NT2/D1 (cell line): ENCODE data around the gene CRTC1.
A peak's percentile ranks its signal among the peaks of the same experiment; 100 is the strongest.
"Not testable (repeated sequence)": the region's sequence is repeated elsewhere in the genome, so short reads cannot be mapped to it uniquely, and the experiment has no call there.

ENCODE experiments used
- DNase-seq: peaks from one replicate; pipeline ENCODE4 v3.0.0-alpha.2; 2011; ENCODE audit warnings: low read depth, low spot score
- H3K27me3 ChIP-seq: 2 replicates; pipeline ENCODE4 v1.6.0; 2011; ENCODE audit warnings: mild to moderate bottlenecking; ENCODE audit not compliant: insufficient read length, insufficient read depth
- H3K36me3 ChIP-seq: 2 replicates; pipeline ENCODE4 v1.6.1; 2011; ENCODE audit warnings: mild to moderate bottlenecking, low read length, mixed read lengths; ENCODE audit not compliant: insufficient read depth, insufficient read length
- H3K4me1 ChIP-seq: 2 replicates; pipeline ENCODE4 v1.5.1; 2011; ENCODE audit not compliant: insufficient read depth, insufficient read length
- H3K4me3 ChIP-seq: 2 replicates; pipeline ENCODE4 v1.5.1; 2011; ENCODE audit warnings: low read depth; ENCODE audit not compliant: insufficient read length
- H3K9ac ChIP-seq: 2 replicates; pipeline ENCODE4 v1.6.0; 2011; ENCODE audit warnings: low read depth; ENCODE audit not compliant: insufficient read length
- H3K9me3 ChIP-seq: 2 replicates; pipeline ENCODE4 v1.5.1; 2011; ENCODE audit warnings: mild to moderate bottlenecking, low read length; ENCODE audit not compliant: insufficient read depth
- SUZ12 ChIP-seq: IDR thresholded peaks from 2 replicates; pipeline ENCODE4 v1.6.1; 2011; ENCODE audit not compliant: insufficient read length, insufficient read depth; ENCODE audit errors: extremely low read depth
- YY1 ChIP-seq: IDR thresholded peaks from 2 replicates; pipeline ENCODE4 v1.6.1; 2011; ENCODE audit not compliant: insufficient read length, insufficient read depth
- ZNF274 ChIP-seq: IDR thresholded peaks from 2 replicates; pipeline ENCODE4 v1.6.1; 2011; ENCODE audit warnings: mild to moderate bottlenecking, low read depth, low read length

Gene CRTC1

DNA sequence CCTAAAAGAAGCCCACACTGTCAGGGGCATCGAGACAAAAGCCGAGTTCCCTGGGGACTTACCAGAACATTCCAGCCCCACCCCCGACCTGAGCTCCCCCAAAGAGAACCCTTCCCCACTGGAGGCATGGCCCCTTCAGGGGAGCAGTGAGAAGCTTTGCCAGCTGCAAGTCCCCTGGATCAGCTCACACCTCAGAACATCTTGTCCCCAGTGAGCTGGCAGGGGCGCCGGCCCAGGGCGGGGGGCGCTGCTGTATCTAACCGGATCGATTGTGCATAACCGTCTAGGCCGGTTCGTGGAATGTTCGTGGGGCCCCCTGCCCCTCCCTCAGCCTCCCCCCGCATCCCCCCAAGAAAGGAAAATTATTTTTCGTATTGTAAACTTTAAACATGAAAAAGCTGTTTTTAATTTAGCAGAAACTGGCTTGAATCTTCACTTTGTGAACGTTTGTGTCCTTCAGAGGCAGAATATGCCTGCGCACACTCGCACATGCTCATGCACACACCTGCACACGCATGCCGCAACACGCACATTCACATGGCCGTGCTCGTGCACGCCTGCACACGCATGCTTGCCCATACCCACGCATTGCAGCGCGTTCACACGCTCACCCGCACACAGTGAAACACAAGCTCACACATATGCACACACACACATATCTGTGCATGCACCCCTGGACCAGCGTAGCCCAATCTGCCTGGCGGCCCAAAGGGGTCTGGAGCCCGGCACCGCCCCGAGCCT lies 12.0 kb upstream of the CRTC1 start:
- Histone ChIP-seq H3K9me3 (0 out of 2 replicates have a peak, but pooled peaks cover 4% of the 10 kb centered on the region), H3K4me3 (no peak overlapping the region), H3K9ac (no peak overlapping the region), H3K4me1 (peaks cover 7% of the 10 kb centered on the region), H3K36me3 (peaks cover 22% of the 10 kb centered on the region), H3K27me3 (no peaks in the 10 kb centered on the region)
- DNase-seq = no peak
- TF ChIP-seq ZNF274 = no peak

DNA sequence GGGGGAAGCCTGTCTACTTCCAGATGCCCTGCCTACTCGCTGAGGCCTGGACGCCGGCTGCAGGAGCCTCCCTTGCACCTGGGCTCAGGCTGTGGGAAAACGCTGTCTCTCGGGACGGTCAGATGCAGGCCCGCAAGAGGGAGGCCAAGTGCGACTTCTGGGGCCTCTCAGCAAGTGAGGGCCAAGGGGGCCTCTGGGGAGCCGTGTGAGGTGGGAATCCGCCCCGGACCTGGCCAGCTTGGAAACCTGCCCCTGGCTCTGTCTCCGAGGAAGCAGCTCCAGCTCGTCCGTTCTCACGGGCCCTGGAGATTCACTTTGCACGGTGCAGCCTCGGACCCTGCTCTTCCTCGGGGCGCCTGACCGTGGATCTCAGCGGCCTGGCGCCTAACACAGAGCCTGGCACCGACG lies 11.4 kb upstream of the CRTC1 start:
- Histone ChIP-seq H3K9ac (peak overlapping the region; percentile 52), H3K27me3 (no peaks in the 10 kb centered on the region), H3K9me3 (0 out of 2 replicates have a peak, but pooled peaks cover 4% of the 10 kb centered on the region), H3K4me1 (peaks cover 5% of the 10 kb centered on the region), H3K4me3 (no peak overlapping the region), H3K36me3 (peaks cover 22% of the 10 kb centered on the region)
- no peak for DNase-seq
- TF ChIP-seq SUZ12 = no peak
- no peak for TF ChIP-seq YY1
- no peak for TF ChIP-seq ZNF274

DNA sequence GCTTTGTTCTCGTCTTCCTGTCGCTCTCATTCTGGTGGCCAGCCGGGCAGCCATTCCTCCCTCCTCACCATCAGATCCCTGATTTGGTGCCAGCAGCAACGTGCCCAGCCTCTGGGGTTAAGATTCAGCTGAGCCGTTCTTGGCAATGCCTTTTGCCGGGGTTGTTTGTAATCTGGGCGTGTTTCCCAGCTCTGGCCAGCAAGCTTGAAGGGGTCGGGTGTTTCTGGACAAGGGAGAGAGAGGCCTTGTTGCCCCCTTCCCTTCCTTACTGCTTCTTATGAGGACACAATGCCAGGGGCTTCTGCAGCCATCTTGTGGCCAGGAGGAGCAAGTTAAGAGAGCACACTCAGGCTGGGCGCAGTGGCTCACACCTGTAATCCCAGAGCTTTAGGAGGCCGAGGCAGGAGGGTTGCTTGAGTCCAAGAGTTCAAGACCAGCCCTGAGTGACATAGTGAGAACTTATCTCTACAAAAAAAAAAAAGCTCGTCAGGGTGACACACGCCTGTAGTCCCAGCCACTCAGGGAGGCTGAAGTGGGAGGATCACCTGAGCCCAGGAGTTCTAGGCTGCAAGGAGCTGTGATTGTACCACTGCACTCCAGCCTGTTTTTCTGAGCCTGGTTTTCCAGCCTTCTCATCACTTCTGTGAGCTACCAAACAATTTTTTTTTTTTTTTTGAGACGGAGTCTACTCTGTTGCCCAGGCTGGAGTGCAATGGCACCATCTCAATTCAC lies 10.7 kb upstream of the CRTC1 start:
- H3K27me3 ChIP-seq = no peaks in the 10 kb centered on the region
- H3K9me3 ChIP-seq = 0 out of 2 replicates have a peak, but pooled peaks cover 4% of the 10 kb centered on the region
- H3K36me3 ChIP-seq = peaks cover 18% of the 10 kb centered on the region
- no peak for DNase-seq
- TF ChIP-seq SUZ12 (no peak), YY1 (no peak)
- H3K4me3 ChIP-seq = no peak overlapping the region
- H3K9ac ChIP-seq = peak overlapping the region; percentile 52
- H3K4me1 ChIP-seq = peaks cover 9% of the 10 kb centered on the region

DNA sequence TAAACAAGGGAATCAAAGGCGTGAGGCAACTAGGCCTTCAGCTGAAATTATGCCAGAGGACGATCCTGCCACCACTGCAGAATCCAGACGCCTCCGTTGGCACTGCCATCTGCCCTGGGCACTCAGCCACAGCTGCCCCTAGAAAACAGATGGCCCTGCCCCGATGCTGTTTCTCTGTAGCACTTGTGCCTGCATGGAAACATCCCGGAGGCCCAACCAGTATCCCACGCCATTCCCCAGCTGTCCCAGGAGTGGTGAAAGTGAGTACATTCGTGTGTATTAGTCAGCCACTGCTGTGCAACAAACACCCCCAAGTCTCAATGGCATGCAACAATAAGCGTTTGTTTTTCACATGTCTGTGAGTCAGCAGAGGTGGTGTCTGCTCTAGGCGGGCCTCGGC lies 8.9 kb upstream of the CRTC1 start:
- TF ChIP-seq SUZ12 (no peak), ZNF274 (no peak)
- no peak for DNase-seq

DNA sequence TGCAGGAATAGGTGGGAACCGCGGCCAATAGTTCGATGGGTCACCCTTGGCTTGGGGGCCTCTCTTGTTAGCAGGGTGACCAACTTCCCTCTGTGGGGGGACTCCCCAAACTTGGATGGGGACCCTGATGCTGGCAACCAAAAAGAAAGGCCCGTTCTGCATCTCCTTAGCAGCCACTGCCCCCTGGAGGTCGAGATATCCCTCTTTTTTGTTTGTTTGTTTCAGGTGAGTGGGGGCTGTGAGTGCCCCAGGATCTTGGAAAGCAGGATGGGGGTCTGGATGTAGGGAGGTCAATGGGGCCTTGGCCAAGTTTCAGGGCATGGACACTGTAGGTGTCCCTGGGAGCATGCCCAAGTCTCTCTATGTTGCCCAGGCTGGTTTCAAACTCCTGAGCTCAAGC lies 7.7 kb upstream of the CRTC1 start:
- Histone ChIP-seq H3K4me1 (peaks cover 9% of the 10 kb centered on the region), H3K36me3 (no peaks in the 10 kb centered on the region), H3K9me3 (0 out of 2 replicates have a peak, but pooled peaks cover 4% of the 10 kb centered on the region), H3K9ac (no peak overlapping the region), H3K27me3 (no peaks in the 10 kb centered on the region), H3K4me3 (no peak overlapping the region)
- TF ChIP-seq YY1 (no peak), SUZ12 (no peak), ZNF274 (no peak)
- no peak for DNase-seq

More for the DNA sequence above, 8.9 kb upstream of the CRTC1 start:
- H3K36me3 ChIP-seq = no peaks in the 10 kb centered on the region
- peaks cover 9% of the 10 kb centered on the region for H3K4me1 ChIP-seq
- H3K9me3 ChIP-seq = 0 out of 2 replicates have a peak, but pooled peaks cover 4% of the 10 kb centered on the region
- no peak overlapping the region for H3K9ac ChIP-seq
- H3K4me3 ChIP-seq = no peak overlapping the region
- H3K27me3 ChIP-seq = no peaks in the 10 kb centered on the region

DNA sequence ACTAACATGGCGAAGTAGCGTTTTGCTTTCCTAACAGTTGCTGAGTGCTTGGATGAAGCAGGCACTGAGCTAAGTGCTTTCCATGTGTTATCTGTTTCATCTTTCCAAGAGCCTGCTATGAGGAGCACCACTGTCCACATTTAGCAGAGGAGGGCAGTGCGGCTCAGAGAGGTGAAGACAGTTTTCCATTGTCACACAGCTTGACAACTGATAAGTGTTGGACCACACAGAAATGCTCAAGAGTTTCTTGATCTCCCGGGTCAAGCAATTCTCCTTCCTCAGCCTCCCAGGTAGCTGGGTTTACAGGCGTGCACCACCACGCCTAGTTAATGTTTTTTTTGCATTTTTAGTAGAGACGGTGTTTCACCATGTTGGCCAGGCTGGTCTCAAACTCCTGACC lies 6.8 kb upstream of the CRTC1 start:
- DNase-seq = no peak
- no peak for TF ChIP-seq YY1
- TF ChIP-seq SUZ12 = no peak
- TF ChIP-seq ZNF274 = no peak
- Histone ChIP-seq H3K4me3 (no peak overlapping the region), H3K9ac (no peak overlapping the region), H3K9me3 (0 out of 2 replicates have a peak, but pooled peaks cover 4% of the 10 kb centered on the region), H3K36me3 (no peaks in the 10 kb centered on the region), H3K4me1 (peaks cover 9% of the 10 kb centered on the region), H3K27me3 (no peaks in the 10 kb centered on the region)

DNA sequence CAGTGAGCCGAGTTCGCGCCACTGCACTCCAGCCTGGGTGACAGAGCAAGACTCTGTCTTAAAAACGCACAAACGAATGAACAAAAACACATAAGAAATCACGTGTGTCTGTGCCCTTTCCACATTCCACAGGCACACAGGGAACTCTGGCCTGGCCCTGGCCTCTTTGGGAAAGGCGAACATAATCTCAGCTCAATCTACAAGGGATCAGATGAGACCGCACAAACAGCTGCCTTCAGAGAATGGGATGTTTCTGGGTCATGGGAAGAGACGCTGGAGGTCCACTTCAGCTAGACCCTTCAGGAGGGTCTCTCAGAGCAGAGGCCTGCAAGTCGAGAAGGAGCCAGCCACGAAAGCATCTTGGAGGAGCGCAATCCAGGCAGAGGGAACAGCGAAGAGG lies 6.3 kb upstream of the CRTC1 start:
- peak overlapping the region; percentile 58 for H3K9ac ChIP-seq
- H3K36me3 ChIP-seq = no peaks in the 10 kb centered on the region
- H3K4me3 ChIP-seq = no peak overlapping the region
- peaks cover 9% of the 10 kb centered on the region for H3K4me1 ChIP-seq
- no peak for DNase-seq
- TF ChIP-seq SUZ12 = no peak
- no peak for TF ChIP-seq ZNF274
- TF ChIP-seq YY1 = no peak
- H3K9me3 ChIP-seq = 0 out of 2 replicates have a peak, but pooled peaks cover 4% of the 10 kb centered on the region
- H3K27me3 ChIP-seq = no peaks in the 10 kb centered on the region

DNA sequence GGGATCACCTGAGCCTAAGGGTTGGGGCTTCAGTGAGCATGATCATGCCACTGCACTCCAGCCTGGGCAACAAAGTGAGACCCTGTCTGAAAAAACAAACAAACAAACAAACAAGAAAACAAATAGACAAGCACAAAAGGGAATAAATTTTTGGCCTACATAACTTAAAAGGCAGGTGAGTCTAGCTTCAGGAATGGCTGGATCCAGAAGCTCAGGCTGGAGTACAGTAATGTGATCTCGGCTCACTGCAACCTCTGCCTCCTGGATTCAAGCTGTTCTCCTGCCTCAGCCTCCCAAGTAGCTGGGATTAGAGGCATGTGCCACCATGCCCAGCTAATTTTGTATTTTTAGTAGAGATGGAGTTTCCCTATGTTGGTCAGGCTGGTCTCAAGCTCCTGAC lies 3.3 kb upstream of the CRTC1 start:
- H3K4me1 ChIP-seq, H3K27me3 ChIP-seq, H3K4me3 ChIP-seq, H3K9ac ChIP-seq, DNase-seq, H3K36me3 ChIP-seq, H3K9me3 ChIP-seq: not testable (repeated sequence)
